ENCODE results near the gene MIA. TPM values are rescaled to one million over a fixed set of nuclear protein-coding genes. Genes with fewer than 3 reads are reported as not detected.
A peak's percentile ranks its signal among the peaks of the same experiment; 100 is the strongest.
"Not testable (repeated sequence)": the region's sequence is repeated elsewhere in the genome, so short reads cannot be mapped to it uniquely, and the experiment has no call there.

MIA gene
- total RNA-seq, 2 experiments from 2014 or later: 1.00 TPM; not detected in 1

DNA sequence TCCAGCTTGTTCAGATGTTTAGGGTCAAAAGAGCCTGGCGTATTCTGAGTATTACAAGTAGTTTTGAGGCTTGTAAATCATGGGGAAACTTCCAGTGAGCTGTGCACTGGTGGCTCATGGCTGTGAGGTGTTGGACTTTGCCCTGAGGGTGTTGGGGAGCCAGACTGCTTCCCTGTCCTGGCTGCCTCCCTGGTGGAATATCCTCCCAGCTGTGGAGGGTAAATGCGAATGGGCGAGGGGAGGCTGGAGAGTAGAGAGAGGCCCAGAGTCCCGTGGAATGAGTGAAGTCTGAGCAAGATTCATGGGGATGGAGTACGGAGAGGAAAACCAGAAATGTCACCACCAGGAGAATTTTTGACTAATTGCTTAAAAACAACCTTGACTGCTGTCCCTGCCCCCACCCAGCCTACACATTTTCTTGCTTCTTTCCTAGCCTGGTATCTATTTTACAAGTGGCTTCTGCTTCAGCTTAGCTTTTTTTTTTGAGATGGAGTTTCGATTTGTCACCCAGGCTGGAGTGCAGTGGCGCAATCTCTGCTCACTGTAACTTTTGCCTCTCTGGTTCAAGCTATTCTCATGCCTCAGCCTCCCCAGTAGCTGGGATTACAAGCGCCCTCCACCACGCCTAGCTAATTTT is 20.6 kb upstream of the MIA start:
- Mint-ChIP-seq H3K4me1 (ENCODE audit: low read depth) (peaks cover 49% of the 10 kb centered on the region), H3K27me3 (no peaks in the 10 kb centered on the region), H3K27ac (peak overlapping the region; percentile 97), H3K9me3 (no peaks in the 10 kb centered on the region), H3K4me3 (peak overlapping the region; percentile 86), H3K36me3 (peaks cover 65% of the 10 kb centered on the region)
- CTCF ChIA-PET: interaction anchor here (1.1 to 6.8 kb wide), 4 partner anchors 23 to 91 kb away, joined by 5 to 58 read pairs (median 21); partner anchors contain the start of genes COQ8B, ITPKC and RAB4B
- intact Hi-C loops (cut with micrococcal nuclease): loop anchor here (1.0 to 10.0 kb wide), 3 partner anchors 23 to 790 kb away; partner anchors contain the start of genes BLVRB and SPTBN4
- POLR2A ChIA-PET: interaction anchor here (0.6 to 3.8 kb wide), 6 partner anchors 12 to 139 kb away, joined by 3 to 31 read pairs (median 4); partner anchors contain the start of genes ITPKC and RAB4B
- DNase-seq: peak; percentile 88

- Mint-ChIP-seq H3K9me3 (no peaks in the 10 kb centered on the region), H3K4me3 (peak overlapping the region; percentile 86), H3K27ac (peak overlapping the region; percentile 97), H3K4me1 (ENCODE audit: low read depth) (peaks cover 47% of the 10 kb centered on the region), H3K27me3 (no peaks in the 10 kb centered on the region), H3K36me3 (peaks cover 68% of the 10 kb centered on the region)
- intact Hi-C loops (cut with micrococcal nuclease): loop anchor here (1.0 to 10.0 kb wide), 3 partner anchors 22 to 790 kb away; partner anchors contain the start of genes BLVRB and SPTBN4
- ChIA-PET CTCF (interaction anchor here (1.1 to 6.8 kb wide), 4 partner anchors 23 to 92 kb away, joined by 5 to 58 read pairs (median 21); partner anchors contain the start of genes COQ8B, ITPKC and RAB4B), POLR2A (interaction anchor here (0.6 to 3.8 kb wide), 5 partner anchors 11 to 140 kb away, joined by 3 to 31 read pairs (median 5); partner anchors contain the start of genes ITPKC and RAB4B)
- no peak for DNase-seq
These were observed 20.1 kb upstream of the MIA start for GRCh38 chr19:40755248-40755624.

DNA sequence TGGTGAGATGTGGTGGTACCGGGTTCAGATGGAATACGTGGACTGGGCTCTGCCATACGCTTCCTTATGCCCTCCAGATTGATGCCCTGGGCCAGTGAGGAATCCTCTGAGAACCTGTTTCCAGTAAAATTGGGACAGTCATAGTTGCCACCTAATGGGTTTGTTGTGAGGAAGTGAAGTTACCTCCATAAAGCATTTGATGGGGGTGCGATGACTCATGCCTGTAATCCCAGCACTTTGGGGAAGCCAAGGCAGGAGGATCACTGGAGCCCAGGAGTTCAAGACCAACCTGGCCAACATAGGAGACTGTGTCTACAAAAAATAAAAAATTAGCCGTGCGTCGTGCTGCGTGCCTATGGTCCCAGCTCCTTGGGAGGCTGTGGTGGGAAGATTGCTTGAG is 19.5 kb upstream of the MIA start:
- POLR2A ChIA-PET: interaction anchor here (0.7 to 3.8 kb wide), 4 partner anchors 10 to 538 kb away, joined by 3 to 31 read pairs (median 10); partner anchors contain the start of gene RAB4B
- peaks cover 51% of the 10 kb centered on the region for H3K4me1 Mint-ChIP-seq (ENCODE audit: low read depth)

GRCh38 chr19:40756502-40757110 is 18.7 kb upstream of the MIA start:
- H3K4me3 Mint-ChIP-seq: peak overlapping the region; percentile 86
- H3K9me3 Mint-ChIP-seq: no peaks in the 10 kb centered on the region
- peaks cover 72% of the 10 kb centered on the region for H3K36me3 Mint-ChIP-seq
- H3K27me3 Mint-ChIP-seq: no peaks in the 10 kb centered on the region
- H3K27ac Mint-ChIP-seq: peak overlapping the region; percentile 97
- CTCF ChIA-PET: interaction anchor here (1.0 to 6.8 kb wide), 5 partner anchors 12 to 93 kb away, joined by 3 to 58 read pairs (median 5); partner anchors contain the start of genes ITPKC and RAB4B
- peak; percentile 84 for DNase-seq
- peaks cover 53% of the 10 kb centered on the region for H3K4me1 Mint-ChIP-seq (ENCODE audit: low read depth)
- POLR2A ChIA-PET: interaction anchor here (0.6 to 3.8 kb wide), 5 partner anchors 9 to 55 kb away, joined by 3 to 31 read pairs (median 5); partner anchors contain the start of gene RAB4B
- intact Hi-C loops (cut with micrococcal nuclease): loop anchor here (10.0 kb wide), 2 partner anchors 292 to 788 kb away; partner anchors contain the start of genes BLVRB and SPTBN4

More for the DNA sequence above, 19.5 kb upstream of the MIA start:
- intact Hi-C loops (cut with micrococcal nuclease): loop anchor here (1.0 to 10.0 kb wide), 3 partner anchors 22 to 789 kb away; partner anchors contain the start of genes BLVRB and SPTBN4
- Mint-ChIP-seq H3K4me3 (peak overlapping the region; percentile 86), H3K27me3 (no peaks in the 10 kb centered on the region), H3K36me3 (peaks cover 73% of the 10 kb centered on the region), H3K27ac (peak overlapping the region; percentile 97), H3K9me3 (no peaks in the 10 kb centered on the region)
- CTCF ChIA-PET: interaction anchor here (1.1 to 6.8 kb wide), 5 partner anchors 11 to 92 kb away, joined by 4 to 58 read pairs (median 5); partner anchors contain the start of genes COQ8B, ITPKC and RAB4B
- DNase-seq: no peak

DNA sequence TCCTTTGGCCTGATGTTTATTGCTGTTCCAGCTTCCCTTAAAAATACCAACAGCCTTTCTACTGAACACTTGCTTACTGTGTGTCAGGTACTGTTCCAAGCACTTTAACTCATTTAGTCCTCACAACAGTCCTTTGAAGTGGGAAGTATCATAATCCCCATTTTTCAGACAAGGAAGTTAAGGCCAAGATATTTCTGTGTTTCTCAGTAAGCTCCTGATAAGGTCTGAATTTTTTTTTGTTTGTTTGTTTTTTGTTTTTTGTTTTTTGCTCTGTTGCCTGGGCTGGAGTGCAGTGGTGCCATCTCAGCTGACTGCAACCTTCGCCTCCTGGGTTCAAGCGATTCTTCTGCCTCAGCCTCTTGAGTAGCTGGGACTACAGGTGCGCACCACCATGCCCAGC is 16.8 kb upstream of the MIA start:
- no peaks in the 10 kb centered on the region for H3K27me3 Mint-ChIP-seq
- H3K9me3 Mint-ChIP-seq: no peaks in the 10 kb centered on the region
- POLR2A ChIA-PET: no interaction called here
- peaks cover 75% of the 10 kb centered on the region for H3K36me3 Mint-ChIP-seq
- DNase-seq: no peak
- CTCF ChIA-PET: interaction anchor here (0.9 to 6.8 kb wide), 4 partner anchors 20 to 124 kb away, joined by 3 to 37 read pairs (median 3); partner anchors contain the start of gene RAB4B
- H3K4me3 Mint-ChIP-seq: no peak overlapping the region
- intact Hi-C loops (cut with micrococcal nuclease): loop anchor here (10.0 kb wide), 2 partner anchors 294 to 786 kb away; partner anchors contain the start of genes BLVRB and SPTBN4
- H3K4me1 Mint-ChIP-seq (ENCODE audit: low read depth): peaks cover 62% of the 10 kb centered on the region
- peak overlapping the region; percentile 58 for H3K27ac Mint-ChIP-seq

GRCh38 chr19:40759352-40759751 is 16.0 kb upstream of the MIA start:
- Mint-ChIP-seq H3K4me3 (no peak overlapping the region), H3K9me3 (no peaks in the 10 kb centered on the region), H3K4me1 (ENCODE audit: low read depth) (peaks cover 68% of the 10 kb centered on the region), H3K27ac (no peak overlapping the region), H3K36me3 (peaks cover 80% of the 10 kb centered on the region), H3K27me3 (no peaks in the 10 kb centered on the region)
- ChIA-PET CTCF (interaction anchor here (0.8 kb wide), 1 partner anchor 43 kb away, joined by 3 read pairs; the partner anchor contains the start of genes COQ8B and ITPKC), POLR2A (interaction anchor here (0.8 kb wide), 1 partner anchor 14 kb away, joined by 3 read pairs; no protein-coding TSS in a partner anchor)
- intact Hi-C loops (cut with micrococcal nuclease): loop anchor here (10.0 kb wide), 2 partner anchors 295 to 785 kb away; partner anchors contain the start of genes BLVRB and SPTBN4
- DNase-seq: no peak

DNA sequence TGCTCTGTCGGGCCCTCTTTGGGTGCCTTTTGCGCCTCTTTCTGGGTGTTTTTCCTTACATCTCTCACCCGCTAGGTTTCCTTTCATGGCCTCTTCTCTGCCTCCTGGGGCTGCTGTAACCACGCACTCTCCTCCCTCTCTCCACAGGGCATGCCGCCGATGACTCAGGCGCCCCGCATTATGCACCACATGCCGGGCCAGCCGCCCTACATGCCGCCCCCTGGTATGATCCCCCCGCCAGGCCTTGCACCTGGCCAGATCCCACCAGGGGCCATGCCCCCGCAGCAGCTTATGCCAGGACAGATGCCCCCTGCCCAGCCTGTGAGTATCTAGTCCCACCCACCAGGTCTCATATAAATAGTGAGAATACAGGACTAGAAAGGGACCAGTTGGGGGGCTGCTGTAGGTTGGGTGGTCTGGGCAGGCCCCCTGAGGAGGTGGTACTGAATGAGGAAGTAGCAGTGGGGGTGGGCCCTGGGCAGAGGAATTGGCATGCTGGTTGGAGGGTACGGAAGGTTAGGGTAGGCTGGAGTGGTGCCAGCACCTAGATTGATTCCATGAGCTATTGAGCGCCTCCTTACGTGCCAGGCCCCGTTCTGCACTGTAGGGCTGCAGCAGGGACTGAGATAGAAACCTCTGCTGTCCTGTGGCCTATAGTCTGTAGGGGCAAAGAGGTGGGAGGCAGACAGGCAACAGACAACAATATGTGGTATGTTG is 12.4 kb upstream of the MIA start:
- Mint-ChIP-seq H3K36me3 (peaks cover 73% of the 10 kb centered on the region), H3K9me3 (no peaks in the 10 kb centered on the region), H3K27me3 (no peaks in the 10 kb centered on the region), H3K27ac (no peak overlapping the region), H3K4me3 (no peak overlapping the region), H3K4me1 (ENCODE audit: low read depth) (peaks cover 54% of the 10 kb centered on the region)
- ChIA-PET POLR2A (no interaction called here), CTCF (no interaction called here)
- intact Hi-C loops (cut with micrococcal nuclease): no loop called here
- no peak for DNase-seq

GRCh38 chr19:40763526-40763925 is 11.8 kb upstream of the MIA start:
- ChIA-PET POLR2A (interaction anchor here (0.6 kb wide), 1 partner anchor 11 kb away, joined by 3 read pairs; no protein-coding TSS in a partner anchor), CTCF (no interaction called here)
- no peak overlapping the region for H3K4me3 Mint-ChIP-seq
- H3K27ac Mint-ChIP-seq: no peak overlapping the region
- no peak for DNase-seq
- no peaks in the 10 kb centered on the region for H3K9me3 Mint-ChIP-seq
- H3K27me3 Mint-ChIP-seq: no peaks in the 10 kb centered on the region
- H3K36me3 Mint-ChIP-seq: peaks cover 68% of the 10 kb centered on the region
- intact Hi-C loops (cut with micrococcal nuclease): no loop called here
- peaks cover 50% of the 10 kb centered on the region for H3K4me1 Mint-ChIP-seq (ENCODE audit: low read depth)

- no peak overlapping the region for H3K4me3 Mint-ChIP-seq
- DNase-seq: no peak
- H3K4me1 Mint-ChIP-seq (ENCODE audit: low read depth): peaks cover 52% of the 10 kb centered on the region
- intact Hi-C loops (cut with micrococcal nuclease): no loop called here
- H3K36me3 Mint-ChIP-seq: peaks cover 71% of the 10 kb centered on the region
- POLR2A ChIA-PET: interaction anchor here (0.6 kb wide), 1 partner anchor 12 kb away, joined by 3 read pairs; no protein-coding TSS in a partner anchor
- CTCF ChIA-PET: no interaction called here
- H3K27me3 Mint-ChIP-seq: no peaks in the 10 kb centered on the region
- peak overlapping the region; percentile 21 for H3K27ac Mint-ChIP-seq
- no peaks in the 10 kb centered on the region for H3K9me3 Mint-ChIP-seq
These were observed 11.4 kb upstream of the MIA start for GRCh38 chr19:40763963-40764362.

- ChIA-PET POLR2A (interaction anchor here (0.7 to 0.8 kb wide), 2 partner anchors 10 to 12 kb away, joined by 4 to 5 read pairs; no protein-coding TSS in a partner anchor), CTCF (interaction anchor here (1.1 to 1.9 kb wide), 2 partner anchors 39 to 40 kb away, joined by 3 to 6 read pairs; no protein-coding TSS in a partner anchor)
- H3K4me3 Mint-ChIP-seq; H3K27me3 Mint-ChIP-seq; H3K9me3 Mint-ChIP-seq; intact Hi-C loops (cut with micrococcal nuclease); H3K27ac Mint-ChIP-seq; DNase-seq: not testable (repeated sequence)
- peaks cover 68% of the 10 kb centered on the region for H3K36me3 Mint-ChIP-seq
- peaks cover 50% of the 10 kb centered on the region for H3K4me1 Mint-ChIP-seq (ENCODE audit: low read depth)
These were observed 8.9 kb upstream of the MIA start for GRCh38 chr19:40766385-40766784.

DNA sequence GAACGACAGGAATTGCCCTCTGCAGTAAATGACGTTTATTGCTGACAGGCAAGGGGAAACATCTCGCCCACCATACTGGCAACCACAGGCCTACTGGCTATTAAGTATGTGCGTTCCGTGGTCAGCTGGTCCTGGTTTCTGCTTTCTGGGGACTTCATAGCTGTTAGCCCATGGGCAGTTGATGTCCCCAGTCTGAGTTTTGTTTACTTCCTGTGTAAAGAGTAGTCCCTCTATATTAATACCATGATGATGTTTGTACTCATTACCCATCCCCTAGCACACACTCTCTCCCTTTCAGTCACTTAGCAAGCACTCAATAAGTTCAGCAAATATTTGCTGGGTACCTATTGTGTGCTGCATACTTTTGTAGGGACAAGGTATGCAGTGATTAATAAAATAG is 6.5 kb upstream of the MIA start:
- intact Hi-C loops (cut with micrococcal nuclease): no loop called here
- CTCF ChIA-PET: no interaction called here
- Mint-ChIP-seq H3K4me1 (ENCODE audit: low read depth) (peaks cover 29% of the 10 kb centered on the region), H3K4me3 (no peak overlapping the region), H3K9me3 (peaks cover 4% of the 10 kb centered on the region), H3K27me3 (no peaks in the 10 kb centered on the region), H3K27ac (no peak overlapping the region), H3K36me3 (peaks cover 45% of the 10 kb centered on the region)
- POLR2A ChIA-PET: no interaction called here
- DNase-seq: no peak

Measured in activated CD4-positive, alpha-beta memory T cell treated with anti-CD3 and anti-CD28 coated beads for 36 hours (primary cell).